ENCODE data around the gene ZACN.

DNA sequence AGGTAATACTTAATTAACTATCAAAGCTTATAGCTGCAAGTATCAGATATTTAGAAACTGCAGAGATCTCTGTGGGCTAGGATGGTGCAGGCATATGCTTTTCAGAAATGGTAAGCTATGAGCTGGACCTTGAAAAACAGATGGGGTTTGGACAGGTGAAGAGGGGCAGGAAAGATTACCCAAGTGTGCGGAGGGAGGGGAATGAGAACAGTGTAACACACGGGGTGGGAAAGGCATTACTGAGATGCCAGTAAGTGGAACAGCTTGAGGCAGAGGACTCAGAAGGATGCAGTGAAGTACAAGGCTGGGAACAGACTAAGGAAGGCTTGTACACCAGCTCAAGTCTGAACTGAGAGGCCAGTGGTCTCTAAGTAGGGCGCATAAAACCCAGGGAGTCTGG lies 29.7 kb upstream of the ZACN start:
- TF ChIP-seq, protein P1, sequence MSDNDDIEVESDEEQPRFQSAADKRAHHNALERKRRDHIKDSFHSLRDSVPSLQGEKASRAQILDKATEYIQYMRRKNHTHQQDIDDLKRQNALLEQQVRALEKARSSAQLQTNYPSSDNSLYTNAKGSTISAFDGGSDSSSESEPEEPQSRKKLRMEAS (IDR thresholded peaks at IDR 0.05), result no peak
- TF ChIP-seq EP300 (IDR thresholded peaks at IDR 0.05; ENCODE audit: borderline replicate concordance), result no peak
- no peak for TF ChIP-seq FOXM1 (IDR thresholded peaks at IDR 0.05; ENCODE audit: borderline replicate concordance, low read depth)
- TF ChIP-seq TEAD4 (IDR thresholded peaks at IDR 0.05), result no peak
- TF ChIP-seq TCF12 (IDR thresholded peaks at IDR 0.05; ENCODE audit: low read depth), result no peak
- TF ChIP-seq, protein P2, sequence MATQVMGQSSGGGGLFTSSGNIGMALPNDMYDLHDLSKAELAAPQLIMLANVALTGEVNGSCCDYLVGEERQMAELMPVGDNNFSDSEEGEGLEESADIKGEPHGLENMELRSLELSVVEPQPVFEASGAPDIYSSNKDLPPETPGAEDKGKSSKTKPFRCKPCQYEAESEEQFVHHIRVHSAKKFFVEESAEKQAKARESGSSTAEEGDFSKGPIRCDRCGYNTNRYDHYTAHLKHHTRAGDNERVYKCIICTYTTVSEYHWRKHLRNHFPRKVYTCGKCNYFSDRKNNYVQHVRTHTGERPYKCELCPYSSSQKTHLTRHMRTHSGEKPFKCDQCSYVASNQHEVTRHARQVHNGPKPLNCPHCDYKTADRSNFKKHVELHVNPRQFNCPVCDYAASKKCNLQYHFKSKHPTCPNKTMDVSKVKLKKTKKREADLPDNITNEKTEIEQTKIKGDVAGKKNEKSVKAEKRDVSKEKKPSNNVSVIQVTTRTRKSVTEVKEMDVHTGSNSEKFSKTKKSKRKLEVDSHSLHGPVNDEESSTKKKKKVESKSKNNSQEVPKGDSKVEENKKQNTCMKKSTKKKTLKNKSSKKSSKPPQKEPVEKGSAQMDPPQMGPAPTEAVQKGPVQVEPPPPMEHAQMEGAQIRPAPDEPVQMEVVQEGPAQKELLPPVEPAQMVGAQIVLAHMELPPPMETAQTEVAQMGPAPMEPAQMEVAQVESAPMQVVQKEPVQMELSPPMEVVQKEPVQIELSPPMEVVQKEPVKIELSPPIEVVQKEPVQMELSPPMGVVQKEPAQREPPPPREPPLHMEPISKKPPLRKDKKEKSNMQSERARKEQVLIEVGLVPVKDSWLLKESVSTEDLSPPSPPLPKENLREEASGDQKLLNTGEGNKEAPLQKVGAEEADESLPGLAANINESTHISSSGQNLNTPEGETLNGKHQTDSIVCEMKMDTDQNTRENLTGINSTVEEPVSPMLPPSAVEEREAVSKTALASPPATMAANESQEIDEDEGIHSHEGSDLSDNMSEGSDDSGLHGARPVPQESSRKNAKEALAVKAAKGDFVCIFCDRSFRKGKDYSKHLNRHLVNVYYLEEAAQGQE (IDR thresholded peaks at IDR 0.05; ENCODE audit: low read depth), result no peak
- no peak for TF ChIP-seq YY1 (IDR thresholded peaks at IDR 0.05; ENCODE audit: low read depth)
- no peak for TF ChIP-seq RAD21 (IDR thresholded peaks at IDR 0.05; ENCODE audit: low read depth)
